ENCODE measurements around the gene GBA2.

DNA sequence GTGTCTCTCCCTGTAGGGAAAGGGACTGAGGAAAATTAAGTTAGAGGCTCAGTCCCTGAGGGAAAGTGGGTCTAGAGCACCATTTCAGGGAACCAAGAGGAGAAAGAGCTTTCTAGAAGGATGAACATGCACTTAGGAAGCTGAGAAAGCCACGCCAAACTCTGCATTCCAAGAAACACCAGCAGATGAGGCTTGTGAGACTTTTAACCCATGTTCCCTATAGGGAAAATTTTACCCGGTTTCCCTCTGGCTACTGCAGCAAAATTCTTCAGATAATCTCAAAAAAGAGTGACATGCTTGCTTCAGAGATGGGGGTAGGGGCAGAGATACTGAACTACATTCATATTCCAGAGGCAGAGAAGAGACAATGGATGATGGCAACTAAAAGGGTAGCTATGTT is 25.6 kb downstream of the GBA2 start:
- TF ChIP-seq POLR2A (IDR thresholded peaks at IDR 0.05): no peak
- TF ChIP-seq, protein P1, sequence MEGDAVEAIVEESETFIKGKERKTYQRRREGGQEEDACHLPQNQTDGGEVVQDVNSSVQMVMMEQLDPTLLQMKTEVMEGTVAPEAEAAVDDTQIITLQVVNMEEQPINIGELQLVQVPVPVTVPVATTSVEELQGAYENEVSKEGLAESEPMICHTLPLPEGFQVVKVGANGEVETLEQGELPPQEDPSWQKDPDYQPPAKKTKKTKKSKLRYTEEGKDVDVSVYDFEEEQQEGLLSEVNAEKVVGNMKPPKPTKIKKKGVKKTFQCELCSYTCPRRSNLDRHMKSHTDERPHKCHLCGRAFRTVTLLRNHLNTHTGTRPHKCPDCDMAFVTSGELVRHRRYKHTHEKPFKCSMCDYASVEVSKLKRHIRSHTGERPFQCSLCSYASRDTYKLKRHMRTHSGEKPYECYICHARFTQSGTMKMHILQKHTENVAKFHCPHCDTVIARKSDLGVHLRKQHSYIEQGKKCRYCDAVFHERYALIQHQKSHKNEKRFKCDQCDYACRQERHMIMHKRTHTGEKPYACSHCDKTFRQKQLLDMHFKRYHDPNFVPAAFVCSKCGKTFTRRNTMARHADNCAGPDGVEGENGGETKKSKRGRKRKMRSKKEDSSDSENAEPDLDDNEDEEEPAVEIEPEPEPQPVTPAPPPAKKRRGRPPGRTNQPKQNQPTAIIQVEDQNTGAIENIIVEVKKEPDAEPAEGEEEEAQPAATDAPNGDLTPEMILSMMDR (IDR thresholded peaks at IDR 0.05): no peak

All from Peyer's patch (tissue), 4 donors.